ENCODE results near the gene NDUFAF3.
A peak's percentile ranks its signal among the peaks of the same experiment; 100 is the strongest.
"Not testable (repeated sequence)": the region's sequence is repeated elsewhere in the genome, so short reads cannot be mapped to it uniquely, and the experiment has no call there.

Gene NDUFAF3

GRCh38 chr3:49001155-49001554 is 20.8 kb upstream of the NDUFAF3 start:
- DNase-seq: no peak

- no peak for DNase-seq
Observed at GRCh38 chr3:49004352-49005302, 17.3 kb upstream of the NDUFAF3 start.

GRCh38 chr3:49005303-49005680 is 16.6 kb upstream of the NDUFAF3 start:
- no peak for DNase-seq

- DNase-seq: no peak
Observed at GRCh38 chr3:49005998-49006397, 15.9 kb upstream of the NDUFAF3 start.

GRCh38 chr3:49006408-49007067 is 15.4 kb upstream of the NDUFAF3 start:
- DNase-seq: no peak

GRCh38 chr3:49007068-49007770 is 14.7 kb upstream of the NDUFAF3 start, which contains the start of gene WDR6:
WDR6 (plus strand) TSS chr3:49007391; CDS start chr3:49007432, 41 bp downstream.
- peak; percentile 97 to 98 for DNase-seq

- DNase-seq: peak; percentile 89 to 92
Observed at GRCh38 chr3:49007771-49008528, 14.0 kb upstream of the NDUFAF3 start.

- DNase-seq: not testable (repeated sequence)
Observed at GRCh38 chr3:49008627-49009026, 13.3 kb upstream of the NDUFAF3 start.

- no peak for DNase-seq
Observed at GRCh38 chr3:49009396-49009795, 12.5 kb upstream of the NDUFAF3 start.

- no peak for DNase-seq
Observed at GRCh38 chr3:49012441-49013017, 9.4 kb upstream of the NDUFAF3 start.

- no peak for DNase-seq
Observed at GRCh38 chr3:49013113-49013737, 8.7 kb upstream of the NDUFAF3 start.

GRCh38 chr3:49013738-49014660 is 7.9 kb upstream of the NDUFAF3 start:
- peak; percentile 51 to 66 for DNase-seq

- DNase-seq: no peak
Observed at GRCh38 chr3:49015072-49015471, 6.8 kb upstream of the NDUFAF3 start.

GRCh38 chr3:49015765-49016164 is 6.2 kb upstream of the NDUFAF3 start:
- no peak for DNase-seq

- no peak for DNase-seq
Observed at GRCh38 chr3:49016414-49017228, 5.3 kb upstream of the NDUFAF3 start.

- no peak for DNase-seq
Observed at GRCh38 chr3:49017229-49017970, 4.5 kb upstream of the NDUFAF3 start.

GRCh38 chr3:49017971-49018706 is 3.8 kb upstream of the NDUFAF3 start, which contains the start of gene DALRD3:
DALRD3 (minus strand) TSS chr3:49018580; CDS start chr3:49018564, 16 bp downstream.
- DNase-seq: peak; percentile 51 to 68

- no peak for DNase-seq
Observed at GRCh38 chr3:49018707-49019006, 3.3 kb upstream of the NDUFAF3 start.
